Measurements from ENCODE around the gene SYNPO2.
"Not testable (repeated sequence)": the region's sequence is repeated elsewhere in the genome, so short reads cannot be mapped to it uniquely, and the experiment has no call there.

The SYNPO2 gene

GRCh38 chr4:118985170-118986000, 96.7 kb downstream of the SYNPO2 start:
- no peak for DNase-seq
- in situ Hi-C loops (cut with HindIII; ENCODE audit: low pct_ligation_motif_present, low pct_unique_long_range_greater_than_20kb, low sequenced_read_pairs), result no loop called here

GRCh38 chr4:118987959-118988634, 99.4 kb downstream of the SYNPO2 start:
- in situ Hi-C loops (cut with HindIII; ENCODE audit: low pct_ligation_motif_present, low pct_unique_long_range_greater_than_20kb, low sequenced_read_pairs), result no loop called here
- DNase-seq, result no peak

- in situ Hi-C loops (cut with HindIII; ENCODE audit: low pct_ligation_motif_present, low pct_unique_long_range_greater_than_20kb, low sequenced_read_pairs), result no loop called here
- DNase-seq, result no peak
These were observed 100.0 kb downstream of the SYNPO2 start for GRCh38 chr4:118988635-118988972.

GRCh38 chr4:118989098-118990080, 100.7 kb downstream of the SYNPO2 start:
- in situ Hi-C loops (cut with HindIII; ENCODE audit: low pct_ligation_motif_present, low pct_unique_long_range_greater_than_20kb, low sequenced_read_pairs), result no loop called here
- DNase-seq, result peak; percentile 39

- in situ Hi-C loops (cut with HindIII; ENCODE audit: low pct_ligation_motif_present, low pct_unique_long_range_greater_than_20kb, low sequenced_read_pairs), result no loop called here
- DNase-seq, result no peak
These were observed 103.0 kb downstream of the SYNPO2 start for GRCh38 chr4:118991686-118992085.

- DNase-seq, result no peak
- in situ Hi-C loops (cut with HindIII; ENCODE audit: low pct_ligation_motif_present, low pct_unique_long_range_greater_than_20kb, low sequenced_read_pairs), result no loop called here
These were observed 103.5 kb downstream of the SYNPO2 start for GRCh38 chr4:118992149-118992548.

GRCh38 chr4:118993333-118993732, 104.7 kb downstream of the SYNPO2 start:
- no peak for DNase-seq
- in situ Hi-C loops (cut with HindIII; ENCODE audit: low pct_ligation_motif_present, low pct_unique_long_range_greater_than_20kb, low sequenced_read_pairs), result no loop called here

GRCh38 chr4:118994030-118994429, 105.4 kb downstream of the SYNPO2 start:
- no peak for DNase-seq
- in situ Hi-C loops (cut with HindIII; ENCODE audit: low pct_ligation_motif_present, low pct_unique_long_range_greater_than_20kb, low sequenced_read_pairs), result no loop called here

- in situ Hi-C loops (cut with HindIII; ENCODE audit: low pct_ligation_motif_present, low pct_unique_long_range_greater_than_20kb, low sequenced_read_pairs), result no loop called here
- no peak for DNase-seq
These were observed 107.2 kb downstream of the SYNPO2 start for GRCh38 chr4:118995693-118996391.

GRCh38 chr4:118997601-118998000, 108.9 kb downstream of the SYNPO2 start:
- in situ Hi-C loops (cut with HindIII; ENCODE audit: low pct_ligation_motif_present, low pct_unique_long_range_greater_than_20kb, low sequenced_read_pairs), result no loop called here
- no peak for DNase-seq

GRCh38 chr4:118999919-119000318, 111.3 kb downstream of the SYNPO2 start:
- in situ Hi-C loops (cut with HindIII; ENCODE audit: low pct_ligation_motif_present, low pct_unique_long_range_greater_than_20kb, low sequenced_read_pairs), result no loop called here
- no peak for DNase-seq

GRCh38 chr4:119000400-119000799, 111.7 kb downstream of the SYNPO2 start:
- DNase-seq, result no peak
- in situ Hi-C loops (cut with HindIII; ENCODE audit: low pct_ligation_motif_present, low pct_unique_long_range_greater_than_20kb, low sequenced_read_pairs), result no loop called here

- DNase-seq, result no peak
- in situ Hi-C loops (cut with HindIII; ENCODE audit: low pct_ligation_motif_present, low pct_unique_long_range_greater_than_20kb, low sequenced_read_pairs), result no loop called here
These were observed 113.8 kb downstream of the SYNPO2 start for GRCh38 chr4:119002476-119002875.

GRCh38 chr4:119003001-119003400, 114.3 kb downstream of the SYNPO2 start:
- in situ Hi-C loops (cut with HindIII; ENCODE audit: low pct_ligation_motif_present, low pct_unique_long_range_greater_than_20kb, low sequenced_read_pairs); DNase-seq: not testable (repeated sequence)

- in situ Hi-C loops (cut with HindIII; ENCODE audit: low pct_ligation_motif_present, low pct_unique_long_range_greater_than_20kb, low sequenced_read_pairs), result no loop called here
These were observed 117.3 kb downstream of the SYNPO2 start for GRCh38 chr4:119005928-119006460.

GRCh38 chr4:119008761-119009160, 120.1 kb downstream of the SYNPO2 start:
- DNase-seq, result no peak
- in situ Hi-C loops (cut with HindIII; ENCODE audit: low pct_ligation_motif_present, low pct_unique_long_range_greater_than_20kb, low sequenced_read_pairs), result no loop called here

More at GRCh38 chr4:119005928-119006460, 117.3 kb downstream of the SYNPO2 start:
- DNase-seq, result no peak

GRCh38 chr4:119010221-119010620, 121.6 kb downstream of the SYNPO2 start:
- DNase-seq; in situ Hi-C loops (cut with HindIII; ENCODE audit: low pct_ligation_motif_present, low pct_unique_long_range_greater_than_20kb, low sequenced_read_pairs): not testable (repeated sequence)
